ENCODE data around the gene GLT1D1. TPM values are rescaled to one million over a fixed set of nuclear protein-coding genes. Genes with fewer than 3 reads are reported as not detected.

Gene GLT1D1
- polyA plus RNA-seq, 3 donors = 1.7 to 2.2 (median 2.0) TPM

DNA sequence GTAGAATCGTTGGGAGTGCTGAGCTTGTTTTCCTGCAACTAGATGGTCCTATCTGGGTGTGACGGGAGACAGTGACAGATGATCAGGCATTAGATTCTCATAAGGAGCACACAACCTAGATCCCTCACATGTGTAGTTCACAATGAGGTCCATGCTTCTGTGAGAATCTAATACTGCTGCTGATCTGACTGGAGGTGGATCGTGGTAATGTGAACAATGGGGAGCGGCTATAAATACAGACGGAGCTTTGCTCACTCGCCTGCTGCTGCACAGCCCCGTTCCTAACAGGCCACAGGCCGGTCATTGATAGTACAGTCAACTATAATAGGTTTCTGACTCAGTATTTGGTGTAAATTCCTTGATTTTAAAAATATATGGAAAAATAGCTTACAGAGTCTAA, 138.8 kb downstream of the GLT1D1 start:
- DNase-seq (ENCODE audit: low read depth in 3 of 3, low spot score in 2 of 3) = no peak

DNA sequence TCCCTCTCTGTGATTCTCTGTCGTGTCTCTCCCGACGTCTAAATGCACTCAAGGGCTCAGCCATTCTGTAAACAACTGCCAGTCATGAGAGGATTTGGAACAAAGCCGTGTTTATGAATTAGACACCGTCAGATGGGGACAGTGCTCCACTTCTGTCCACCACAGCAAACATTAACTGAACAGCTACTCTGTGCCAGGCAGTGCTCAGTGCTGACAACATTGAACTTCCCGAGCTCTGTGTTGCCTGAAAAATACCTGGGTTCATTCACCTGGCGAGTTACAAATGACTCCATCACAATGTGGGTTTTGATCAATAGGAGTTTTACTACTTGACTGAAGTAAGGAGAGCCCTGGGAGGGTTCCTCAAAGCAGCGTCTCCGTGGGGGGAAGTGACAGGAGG, 139.3 kb downstream of the GLT1D1 start:
- DNase-seq (ENCODE audit: low read depth in 3 of 3, low spot score in 2 of 3) = no peak

- no peak for DNase-seq (ENCODE audit: low read depth in 3 of 3, low spot score in 2 of 3)
Measured at GRCh38 chr12:128994856-128995255, 141.6 kb downstream of the GLT1D1 start.

GRCh38 chr12:128995619-128996018, 142.3 kb downstream of the GLT1D1 start:
- DNase-seq (ENCODE audit: low read depth in 3 of 3, low spot score in 2 of 3) = no peak

- no peak for DNase-seq (ENCODE audit: low read depth in 3 of 3, low spot score in 2 of 3)
Measured at GRCh38 chr12:129001826-129002225, 148.5 kb downstream of the GLT1D1 start.

GRCh38 chr12:129002427-129002826, 149.1 kb downstream of the GLT1D1 start:
- no peak for DNase-seq (ENCODE audit: low read depth in 3 of 3, low spot score in 2 of 3)

- DNase-seq (ENCODE audit: low read depth in 3 of 3, low spot score in 2 of 3) = no peak
Measured at GRCh38 chr12:129005416-129005815, 152.1 kb downstream of the GLT1D1 start.

DNA sequence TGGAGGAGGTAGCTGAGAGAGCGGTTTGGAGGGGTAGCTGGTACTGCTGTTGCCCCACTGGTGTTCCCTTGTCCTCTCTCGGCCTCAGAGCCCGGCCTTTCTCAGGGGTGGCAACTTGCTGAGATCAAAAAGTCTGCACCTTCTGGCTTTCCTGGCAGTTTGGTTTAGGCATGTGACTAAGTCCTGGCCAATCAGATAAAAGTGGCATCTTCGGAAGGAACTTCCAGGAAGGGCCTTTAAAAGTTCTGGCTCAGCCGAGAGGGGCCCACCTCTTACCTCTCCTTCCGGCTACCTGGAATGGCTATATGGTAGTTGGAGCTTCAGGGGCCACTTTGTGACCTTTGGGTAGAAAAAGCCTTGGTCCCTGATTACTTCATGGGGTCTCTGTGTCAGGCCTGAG, 152.6 kb downstream of the GLT1D1 start:
- no peak for DNase-seq (ENCODE audit: low read depth in 3 of 3, low spot score in 2 of 3)

DNA sequence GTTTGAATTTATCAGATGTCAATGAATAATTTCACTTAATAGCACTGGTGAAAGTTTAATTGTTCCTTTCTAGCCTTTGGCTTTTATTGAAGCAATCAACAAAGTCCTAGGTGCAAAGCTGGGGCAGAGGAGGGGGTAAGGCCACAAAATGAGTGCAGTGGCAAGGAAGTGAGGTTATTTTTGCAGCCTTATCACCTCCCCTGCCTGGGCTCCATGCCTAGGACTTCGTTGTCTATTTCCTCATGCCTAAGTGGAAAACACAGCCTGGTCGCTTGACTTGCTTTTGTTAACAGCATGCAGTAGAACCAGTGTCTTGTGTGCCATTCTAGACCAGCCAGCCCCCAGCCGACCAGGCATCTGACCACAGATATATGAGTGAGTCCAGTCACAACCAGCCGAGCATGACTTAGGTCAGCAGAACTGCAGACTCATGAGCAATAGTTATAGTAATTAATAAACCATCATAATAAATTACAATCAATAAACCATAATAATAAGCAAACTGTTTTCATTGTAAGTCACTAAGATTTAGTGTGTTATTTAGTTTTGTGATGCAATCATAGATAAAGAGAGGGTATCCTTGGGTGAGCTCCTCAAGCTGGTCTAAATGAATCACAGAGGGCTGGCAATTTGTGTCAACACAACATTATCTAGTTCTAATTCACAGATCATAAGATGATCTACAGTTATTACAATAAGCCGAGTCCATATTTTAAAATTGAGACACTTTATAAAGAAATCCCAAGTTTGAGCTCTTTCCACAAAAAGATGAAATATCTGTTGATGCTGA, 156.8 kb downstream of the GLT1D1 start:
- DNase-seq (ENCODE audit: low read depth in 3 of 3, low spot score in 2 of 3) = no peak

DNA sequence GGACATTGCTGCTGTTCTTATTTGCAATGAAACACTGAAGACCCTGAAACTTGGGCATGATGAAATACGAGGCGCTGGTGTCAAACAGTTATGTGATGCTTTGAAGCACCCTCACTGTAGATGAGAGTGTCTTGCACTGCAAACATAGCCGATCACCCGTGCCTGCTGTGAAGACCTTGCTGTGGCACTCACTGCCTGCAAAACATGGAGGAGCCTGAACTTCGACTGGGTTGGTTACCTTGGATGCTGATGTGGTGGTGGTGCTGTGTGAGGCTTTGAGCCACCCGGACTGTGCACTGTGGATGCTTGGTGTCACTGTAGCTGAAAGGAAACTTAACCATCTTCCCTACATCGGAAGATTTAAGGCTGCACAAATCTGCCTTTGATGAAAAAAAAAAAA, 162.9 kb downstream of the GLT1D1 start:
- no peak for DNase-seq (ENCODE audit: low read depth in 3 of 3, low spot score in 2 of 3)

GRCh38 chr12:129025055-129025454, 171.8 kb downstream of the GLT1D1 start:
- no peak for DNase-seq (ENCODE audit: low read depth in 3 of 3, low spot score in 2 of 3)

DNA sequence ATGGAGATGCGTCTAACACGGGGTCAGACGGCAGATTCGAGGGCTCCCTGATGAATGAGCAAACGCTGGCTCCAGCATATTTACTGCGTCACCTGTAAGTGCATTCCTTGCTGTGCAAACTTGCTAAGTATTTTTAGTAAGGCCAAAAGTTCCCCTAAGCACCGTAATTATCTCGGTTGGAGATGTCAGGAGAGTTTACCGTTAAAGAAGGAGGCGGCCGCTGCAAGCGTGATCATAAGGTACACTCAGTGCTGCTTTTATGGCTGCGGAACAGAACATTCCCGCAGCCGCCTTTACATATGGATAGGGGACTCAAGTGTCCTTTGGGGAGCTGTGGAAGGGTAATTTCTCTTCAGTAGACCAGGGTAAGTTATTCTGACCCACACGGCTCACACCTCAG, 175.6 kb downstream of the GLT1D1 start:
- no peak for DNase-seq (ENCODE audit: low read depth in 3 of 3, low spot score in 2 of 3)

Other genes starting within 250 kb of the GLT1D1 start
- 10 to 100 TPM; 27.5 to 30.9 (median 30.1) TPM for gene SLC15A4, start 29.5 kb upstream of the GLT1D1 start, polyA plus RNA-seq (ENCODE audit: insufficient read length in 3 of 3)